ENCODE measurements around the gene LCK. TPM values are rescaled to one million over a fixed set of nuclear protein-coding genes. Genes with fewer than 3 reads are reported as not detected.

LCK gene
- total and polyA plus RNA-seq, 10 of the 15 experiments (the other 5 are each of a cell fraction or from before 2014, with no cell fraction given) = 31.5 to 173 (median 119) TPM

DNA sequence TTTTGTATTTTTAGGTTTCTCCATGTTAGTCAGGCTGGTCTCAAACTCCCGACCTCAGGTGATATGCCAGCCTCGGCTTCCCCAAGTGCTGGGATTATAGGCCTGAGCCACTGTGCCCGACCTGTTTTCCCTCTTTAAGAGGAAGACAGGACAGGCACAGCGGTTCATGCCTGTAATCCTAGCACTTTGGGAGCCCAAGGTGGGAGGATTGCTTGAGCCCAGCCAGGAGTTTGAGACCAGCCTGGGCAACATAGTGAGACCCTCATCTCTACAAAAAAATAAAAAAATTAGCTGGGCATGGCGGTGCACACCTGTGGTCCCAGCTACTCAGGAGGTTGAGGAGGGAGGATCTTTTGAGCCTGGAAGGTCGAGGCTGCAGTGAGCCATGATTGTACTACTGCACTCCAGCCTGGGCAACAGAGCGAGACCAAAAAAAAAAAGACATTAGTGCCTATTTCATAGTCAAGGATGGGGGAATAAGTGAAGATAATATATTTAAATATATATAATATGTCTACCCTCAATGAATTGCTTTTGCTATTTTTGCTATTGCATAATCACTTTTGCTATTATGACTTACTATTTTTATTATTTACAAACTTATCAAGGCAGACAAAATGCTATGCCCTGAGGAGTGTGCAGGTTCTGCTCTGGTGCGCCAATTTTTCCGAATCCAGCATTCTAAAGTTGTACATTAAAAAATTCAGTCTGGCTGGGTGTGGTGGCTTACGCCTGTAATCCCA lies 67.2 kb downstream of the LCK start:
- H3K27ac ChIP-seq (ENCODE audit: control insufficient read depth, insufficient read depth) = no peak overlapping the region
- no peak for TF ChIP-seq BCL11A (IDR thresholded peaks at IDR 0.05; ENCODE audit: low read depth, low read length)
- no peak for TF ChIP-seq MXI1 (IDR thresholded peaks at IDR 0.05; ENCODE audit: low read depth, low read length)
- TF ChIP-seq STAT1 (conservative IDR thresholded peaks at IDR 0.05) = no peak
- TF ChIP-seq SMAD5 (IDR thresholded peaks at IDR 0.05; ENCODE audit: low read depth) = no peak
- TF ChIP-seq RELA (IDR thresholded peaks at IDR 0.05; ENCODE audit: borderline replicate concordance, partially characterized antibody) = no peak
- TF ChIP-seq ETV6 (conservative IDR thresholded peaks at IDR 0.05 in 1 of 2, IDR thresholded peaks at IDR 0.05 in 1 of 2; ENCODE audit: borderline replicate concordance in 1 of 2, low read depth in 1 of 2) = no peak
- TF ChIP-seq MEF2B (IDR thresholded peaks at IDR 0.05; ENCODE audit: partially characterized antibody, poor library complexity, severe bottlenecking) = no peak
- no peak for TF ChIP-seq JUND (IDR thresholded peaks at IDR 0.05; ENCODE audit: low read depth, low read length)
- no peak for TF ChIP-seq ZSCAN29 (IDR thresholded peaks at IDR 0.05)
- TF ChIP-seq NR2F1 (conservative IDR thresholded peaks at IDR 0.05) = no peak
- no peak for TF ChIP-seq EP300 (IDR thresholded peaks at IDR 0.05; ENCODE audit: borderline replicate concordance in 1 of 2, control insufficient read depth in 1 of 2, low read depth in 2 of 2, low read length in 2 of 2)
- TF ChIP-seq, protein P1, sequence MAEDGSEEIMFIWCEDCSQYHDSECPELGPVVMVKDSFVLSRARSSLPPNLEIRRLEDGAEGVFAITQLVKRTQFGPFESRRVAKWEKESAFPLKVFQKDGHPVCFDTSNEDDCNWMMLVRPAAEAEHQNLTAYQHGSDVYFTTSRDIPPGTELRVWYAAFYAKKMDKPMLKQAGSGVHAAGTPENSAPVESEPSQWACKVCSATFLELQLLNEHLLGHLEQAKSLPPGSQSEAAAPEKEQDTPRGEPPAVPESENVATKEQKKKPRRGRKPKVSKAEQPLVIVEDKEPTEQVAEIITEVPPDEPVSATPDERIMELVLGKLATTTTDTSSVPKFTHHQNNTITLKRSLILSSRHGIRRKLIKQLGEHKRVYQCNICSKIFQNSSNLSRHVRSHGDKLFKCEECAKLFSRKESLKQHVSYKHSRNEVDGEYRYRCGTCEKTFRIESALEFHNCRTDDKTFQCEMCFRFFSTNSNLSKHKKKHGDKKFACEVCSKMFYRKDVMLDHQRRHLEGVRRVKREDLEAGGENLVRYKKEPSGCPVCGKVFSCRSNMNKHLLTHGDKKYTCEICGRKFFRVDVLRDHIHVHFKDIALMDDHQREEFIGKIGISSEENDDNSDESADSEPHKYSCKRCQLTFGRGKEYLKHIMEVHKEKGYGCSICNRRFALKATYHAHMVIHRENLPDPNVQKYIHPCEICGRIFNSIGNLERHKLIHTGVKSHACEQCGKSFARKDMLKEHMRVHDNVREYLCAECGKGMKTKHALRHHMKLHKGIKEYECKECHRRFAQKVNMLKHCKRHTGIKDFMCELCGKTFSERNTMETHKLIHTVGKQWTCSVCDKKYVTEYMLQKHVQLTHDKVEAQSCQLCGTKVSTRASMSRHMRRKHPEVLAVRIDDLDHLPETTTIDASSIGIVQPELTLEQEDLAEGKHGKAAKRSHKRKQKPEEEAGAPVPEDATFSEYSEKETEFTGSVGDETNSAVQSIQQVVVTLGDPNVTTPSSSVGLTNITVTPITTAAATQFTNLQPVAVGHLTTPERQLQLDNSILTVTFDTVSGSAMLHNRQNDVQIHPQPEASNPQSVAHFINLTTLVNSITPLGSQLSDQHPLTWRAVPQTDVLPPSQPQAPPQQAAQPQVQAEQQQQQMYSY (CRISPR knock-in tag; IDR thresholded peaks at IDR 0.05) = no peak
- TF ChIP-seq, protein P2, sequence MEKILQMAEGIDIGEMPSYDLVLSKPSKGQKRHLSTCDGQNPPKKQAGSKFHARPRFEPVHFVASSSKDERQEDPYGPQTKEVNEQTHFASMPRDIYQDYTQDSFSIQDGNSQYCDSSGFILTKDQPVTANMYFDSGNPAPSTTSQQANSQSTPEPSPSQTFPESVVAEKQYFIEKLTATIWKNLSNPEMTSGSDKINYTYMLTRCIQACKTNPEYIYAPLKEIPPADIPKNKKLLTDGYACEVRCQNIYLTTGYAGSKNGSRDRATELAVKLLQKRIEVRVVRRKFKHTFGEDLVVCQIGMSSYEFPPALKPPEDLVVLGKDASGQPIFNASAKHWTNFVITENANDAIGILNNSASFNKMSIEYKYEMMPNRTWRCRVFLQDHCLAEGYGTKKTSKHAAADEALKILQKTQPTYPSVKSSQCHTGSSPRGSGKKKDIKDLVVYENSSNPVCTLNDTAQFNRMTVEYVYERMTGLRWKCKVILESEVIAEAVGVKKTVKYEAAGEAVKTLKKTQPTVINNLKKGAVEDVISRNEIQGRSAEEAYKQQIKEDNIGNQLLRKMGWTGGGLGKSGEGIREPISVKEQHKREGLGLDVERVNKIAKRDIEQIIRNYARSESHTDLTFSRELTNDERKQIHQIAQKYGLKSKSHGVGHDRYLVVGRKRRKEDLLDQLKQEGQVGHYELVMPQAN (conservative IDR thresholded peaks at IDR 0.05) = no peak
- in situ Hi-C loops (cut with MboI) = no loop called here
- H3K9ac ChIP-seq (ENCODE audit: control insufficient read depth, insufficient read depth, low read length) = no peak overlapping the region
- H3K27me3 ChIP-seq (replicated peaks in 1 of 2; ENCODE audit: control insufficient read depth in 2 of 2, insufficient read depth in 2 of 2, low read length in 1 of 2) = no peaks in the 10 kb centered on the region
- H2AFZ ChIP-seq (ENCODE audit: control insufficient read depth, low read depth, low read length) = no peak overlapping the region
- peaks cover 54% of the 10 kb centered on the region for H3K4me1 ChIP-seq (ENCODE audit: control insufficient read depth, insufficient read depth, low read length)
- no peak overlapping the region for H3K4me2 ChIP-seq (ENCODE audit: control insufficient read depth, insufficient read depth)
- intact Hi-C loops (cut with micrococcal nuclease; ENCODE audit: unreplicated experiment) = loop anchor here (5.0 kb wide), 2 partner anchors 66 to 116 kb away; partner anchors contain the start of genes CCDC28B and LCK
- FAIRE-seq (no peak), DNase-seq (ENCODE audit: low read depth, low spot score) (no peak), ATAC-seq (no peak)
- H3K4me3 ChIP-seq = no peak overlapping the region
- POLR2A ChIA-PET = interaction anchor here (1.2 to 3.9 kb wide), 5 partner anchors 11 to 68 kb away, joined by 3 to 21 read pairs (median 11); partner anchors contain the start of genes LCK and MARCKSL1
- SMC1A ChIA-PET (ENCODE audit: uncharacterized antibody, unreplicated experiment) = interaction anchor here (1.2 to 9.7 kb wide), 11 partner anchors 13 to 102 kb away, joined by 3 to 124 read pairs (median 6); partner anchors contain the start of genes FAM167B and LCK
- 77% methylated on average over 10 of the region's 10 CpGs for WGBS (ENCODE audit: insufficient coverage, insufficient replicate concordance, low lambda C conversion rate, missing lambda C conversion rate)
- H3K36me3 ChIP-seq (ENCODE audit: control insufficient read depth in 2 of 2, insufficient read depth in 2 of 2, low read length in 1 of 2) = peaks cover 16 to 33% of the 10 kb centered on the region in 2 experiments
- BruUV-seq (replicated peaks) = no TSS peak
- RAD21 ChIA-PET (ENCODE audit: unreplicated experiment) = interaction anchor here (1.1 to 4.5 kb wide), 12 partner anchors 11 to 103 kb away, joined by 3 to 49 read pairs (median 8); partner anchors contain the start of genes BSDC1, HDAC1 and MARCKSL1
- H3K9me3 ChIP-seq (replicated peaks; ENCODE audit: control insufficient read depth, insufficient read depth, low read length) = no peaks in the 10 kb centered on the region
- no peaks in the 10 kb centered on the region for H4K20me1 ChIP-seq (ENCODE audit: control insufficient read depth, insufficient read depth)
- CTCF ChIA-PET = interaction anchor here (0.6 to 6.3 kb wide), 14 partner anchors 10 to 257 kb away, joined by 3 to 99 read pairs (median 6); partner anchors contain the start of genes FAM167B, LCK and MARCKSL1
- H3K79me2 ChIP-seq (ENCODE audit: control insufficient read depth, insufficient read depth, low read length) = peaks cover 42% of the 10 kb centered on the region
